Measurements from ENCODE around the gene NME3.

The NME3 gene

DNA sequence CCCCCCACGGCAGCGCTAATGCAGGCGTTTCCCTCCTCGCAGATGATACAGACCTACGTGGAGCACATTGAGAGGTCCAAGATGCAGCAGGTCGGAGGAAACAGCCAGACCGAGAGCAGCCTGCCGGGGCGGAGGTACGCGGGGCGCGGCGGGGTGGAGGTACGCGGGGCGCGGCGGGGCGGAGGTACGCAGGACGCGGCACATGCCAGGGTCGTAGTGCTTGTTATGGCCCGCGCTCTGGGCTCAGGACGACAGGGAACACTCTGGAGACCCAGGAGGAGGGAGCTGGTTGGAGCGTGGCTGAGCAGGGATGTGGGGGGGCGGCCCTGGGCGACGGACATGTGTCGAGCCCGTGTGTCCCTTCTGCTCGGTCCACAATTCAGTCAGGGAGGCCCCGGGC, 41.9 kb downstream of the NME3 start:
- Mint-ChIP-seq H3K27ac (no peak overlapping the region), H3K4me3 (no peak overlapping the region), H3K36me3 (ENCODE audit: low read depth) (peaks cover 24% of the 10 kb centered on the region), H3K9me3 (no peaks in the 10 kb centered on the region), H3K27me3 (ENCODE audit: low read depth) (no peaks in the 10 kb centered on the region), H3K4me1 (ENCODE audit: low read depth) (no peaks in the 10 kb centered on the region)

DNA sequence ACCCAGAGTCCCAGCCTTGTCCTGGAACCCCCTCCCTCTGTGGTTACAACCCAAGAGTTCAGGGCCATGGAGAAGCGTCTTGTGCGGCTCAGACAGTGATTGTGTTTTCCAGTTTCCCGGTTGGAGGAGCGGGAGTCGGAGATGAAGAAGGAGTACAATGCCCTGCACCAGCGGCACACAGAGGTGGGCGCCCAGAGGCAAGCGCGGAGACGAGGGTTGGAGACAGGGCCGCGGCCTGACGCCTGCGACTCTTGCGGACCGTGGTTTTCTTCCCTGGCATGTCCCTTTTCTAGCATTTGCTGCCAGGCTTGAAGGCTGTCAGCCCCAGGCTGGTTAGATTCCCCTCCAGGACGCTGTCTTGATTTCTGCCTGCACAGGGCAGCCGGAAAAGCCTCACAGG, 42.3 kb downstream of the NME3 start:
- Mint-ChIP-seq H3K36me3 (ENCODE audit: low read depth) (peaks cover 24% of the 10 kb centered on the region), H3K4me1 (ENCODE audit: low read depth) (no peaks in the 10 kb centered on the region), H3K27me3 (ENCODE audit: low read depth) (no peaks in the 10 kb centered on the region), H3K4me3 (no peak overlapping the region), H3K9me3 (no peaks in the 10 kb centered on the region), H3K27ac (no peak overlapping the region)

DNA sequence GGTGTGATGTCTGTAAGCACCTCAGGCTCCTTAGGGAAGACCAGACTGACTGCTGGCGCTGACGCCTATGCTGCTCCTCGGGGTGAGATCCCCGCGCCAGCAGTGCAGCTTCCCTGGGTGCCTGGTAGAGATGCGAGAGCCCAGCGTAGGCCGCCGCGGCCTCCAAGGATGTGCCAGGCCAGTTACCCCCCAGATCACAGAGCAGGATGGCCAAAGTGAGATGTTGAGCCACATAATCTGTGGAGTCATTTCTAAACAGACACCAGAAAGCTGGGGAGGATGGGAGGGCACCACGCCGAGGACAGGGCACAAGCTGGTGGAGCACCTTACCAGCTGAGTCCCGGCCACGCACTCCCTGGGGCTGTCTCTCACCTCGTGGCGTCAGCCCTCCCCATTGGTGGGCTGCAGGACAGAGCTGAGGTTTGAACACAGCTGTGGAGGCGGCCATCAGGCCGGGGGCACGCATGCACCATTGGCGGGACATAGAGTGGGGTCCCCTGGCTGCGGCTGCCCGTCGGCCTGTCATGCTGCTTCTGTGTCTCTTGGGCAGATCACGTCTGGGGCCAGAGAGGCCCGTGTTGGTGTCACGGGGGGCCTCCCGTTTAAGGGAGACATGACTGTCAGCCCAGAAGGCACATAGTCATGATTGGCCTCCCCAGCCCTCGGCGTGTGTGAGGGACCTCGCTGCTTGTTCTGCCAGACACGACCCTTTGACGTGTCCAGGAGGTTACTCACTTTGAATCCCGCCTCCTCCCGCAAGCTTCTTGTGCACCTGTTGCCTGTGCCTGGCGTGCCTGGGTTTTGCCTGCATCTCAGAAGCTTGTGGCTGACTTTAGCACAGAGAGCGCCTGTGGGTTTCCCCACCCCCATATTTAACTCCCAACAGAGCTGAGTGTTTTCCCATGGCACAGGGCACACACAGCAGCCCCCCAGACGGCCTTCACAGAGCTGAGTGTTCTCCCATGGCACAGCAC, 43.4 kb downstream of the NME3 start:
- Mint-ChIP-seq H3K36me3 (ENCODE audit: low read depth) (peaks cover 18% of the 10 kb centered on the region), H3K9me3 (no peaks in the 10 kb centered on the region), H3K27ac (no peak overlapping the region), H3K4me1 (ENCODE audit: low read depth) (peaks cover 7% of the 10 kb centered on the region), H3K4me3 (no peak overlapping the region), H3K27me3 (ENCODE audit: low read depth) (no peaks in the 10 kb centered on the region)

DNA sequence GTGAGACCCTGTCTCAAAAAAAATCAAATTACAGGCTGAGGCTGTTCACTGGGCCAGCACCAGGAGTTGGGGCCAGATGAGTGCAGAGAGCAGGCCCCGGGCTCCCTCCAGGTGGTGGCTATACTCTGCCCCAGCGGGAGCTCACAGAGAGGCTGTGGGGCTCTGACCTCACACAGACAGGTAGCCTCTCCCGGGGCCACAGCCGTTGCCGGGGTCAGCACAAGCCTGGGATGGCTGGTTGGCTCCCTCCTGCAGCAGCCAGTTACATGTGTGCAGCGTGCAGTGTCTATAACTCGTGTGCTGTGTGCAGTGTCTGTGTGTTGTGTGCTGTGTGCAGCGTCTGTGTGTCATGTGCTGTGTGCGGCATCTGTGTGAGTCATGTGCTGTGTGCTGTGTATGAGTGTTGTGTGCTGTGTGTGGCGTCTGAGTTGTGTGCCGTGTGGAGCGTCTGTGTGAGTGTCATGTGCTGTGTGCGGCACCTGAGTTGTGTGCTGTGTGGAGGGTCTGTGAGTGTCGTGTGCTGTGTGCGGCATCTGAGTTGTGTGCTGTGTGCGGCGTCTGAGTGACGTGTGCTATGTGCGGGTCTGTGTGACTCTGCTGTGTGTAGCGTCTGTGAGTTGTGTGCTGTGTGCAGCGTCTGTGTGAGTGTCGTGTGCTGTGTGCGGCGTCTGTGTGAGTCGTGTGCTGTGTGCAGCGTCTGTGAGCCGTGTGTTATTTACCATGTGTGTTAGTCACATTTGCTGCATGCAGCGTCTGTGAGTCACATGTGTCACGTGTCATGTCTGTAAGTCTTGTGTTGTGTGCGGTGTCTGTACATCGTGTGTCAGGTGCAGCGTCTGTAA, 44.5 kb downstream of the NME3 start:
- H3K27ac Mint-ChIP-seq: peak overlapping the region; percentile 1
- peaks cover 12% of the 10 kb centered on the region for H3K4me1 Mint-ChIP-seq (ENCODE audit: low read depth)
- H3K9me3 Mint-ChIP-seq: no peaks in the 10 kb centered on the region
- H3K36me3 Mint-ChIP-seq (ENCODE audit: low read depth): peaks cover 15% of the 10 kb centered on the region
- no peak overlapping the region for H3K4me3 Mint-ChIP-seq
- H3K27me3 Mint-ChIP-seq (ENCODE audit: low read depth): no peaks in the 10 kb centered on the region

DNA sequence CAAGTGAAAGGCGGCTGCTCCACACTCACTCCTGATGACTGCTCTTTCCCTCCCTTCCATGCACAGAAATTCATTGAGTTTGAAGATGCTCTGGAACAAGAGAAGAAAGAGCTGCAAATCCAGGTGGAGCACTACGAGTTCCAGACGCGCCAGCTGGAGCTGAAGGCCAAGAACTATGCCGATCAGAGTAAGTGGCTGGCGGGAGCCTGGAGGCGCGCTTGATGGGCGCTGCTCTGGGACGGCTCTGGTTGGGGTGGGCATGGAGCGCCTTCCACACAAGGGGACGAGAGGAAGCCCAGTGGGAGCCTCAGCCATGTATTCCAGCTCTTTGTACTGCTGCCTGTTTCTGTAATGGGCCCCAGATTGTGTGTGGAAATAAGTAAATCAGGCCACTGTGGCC, 46.9 kb downstream of the NME3 start:
- peaks cover 12% of the 10 kb centered on the region for H3K36me3 Mint-ChIP-seq (ENCODE audit: low read depth)
- no peak overlapping the region for H3K4me3 Mint-ChIP-seq
- no peaks in the 10 kb centered on the region for H3K27me3 Mint-ChIP-seq (ENCODE audit: low read depth)
- peaks cover 19% of the 10 kb centered on the region for H3K4me1 Mint-ChIP-seq (ENCODE audit: low read depth)
- no peaks in the 10 kb centered on the region for H3K9me3 Mint-ChIP-seq
- no peak overlapping the region for H3K27ac Mint-ChIP-seq

DNA sequence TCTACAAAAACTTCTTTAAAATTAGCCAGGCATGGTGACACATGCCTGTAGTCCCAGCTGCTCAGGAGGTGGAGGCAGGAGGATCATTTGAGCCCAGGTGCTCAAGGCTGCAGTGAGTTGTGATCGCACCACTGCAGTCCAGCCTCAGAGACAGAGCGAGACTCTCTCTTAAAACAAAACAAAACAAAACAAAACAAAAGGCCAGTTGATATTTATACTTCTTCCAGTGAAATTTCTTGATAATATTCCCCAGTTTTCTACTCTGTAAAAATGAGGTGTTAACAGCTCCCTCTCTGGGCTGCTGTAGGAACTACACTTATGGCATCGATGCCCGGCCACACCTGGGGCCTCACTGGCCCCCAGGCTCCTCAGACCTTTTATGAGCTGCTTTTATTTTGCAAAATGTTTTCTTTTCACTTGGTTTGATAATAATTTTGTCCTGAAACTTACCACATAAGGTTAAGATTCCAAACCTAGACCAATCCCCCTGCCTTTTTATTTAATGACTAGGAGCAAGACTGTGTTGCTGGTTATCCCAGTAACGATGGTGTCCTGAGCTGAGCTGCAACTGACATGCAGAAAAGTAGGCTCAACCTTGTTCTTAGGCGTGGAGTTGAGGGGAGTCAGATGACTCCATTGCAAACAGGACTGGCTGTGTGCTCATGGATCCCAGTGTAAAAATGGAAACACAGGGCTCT, 47.7 kb downstream of the NME3 start:
- H3K4me1 Mint-ChIP-seq (ENCODE audit: low read depth): peaks cover 20% of the 10 kb centered on the region
- H3K9me3 Mint-ChIP-seq: no peaks in the 10 kb centered on the region
- H3K36me3 Mint-ChIP-seq (ENCODE audit: low read depth): peaks cover 9% of the 10 kb centered on the region
- H3K4me3 Mint-ChIP-seq: peak overlapping the region; percentile 54
- H3K27ac Mint-ChIP-seq: peak overlapping the region; percentile 27
- H3K27me3 Mint-ChIP-seq (ENCODE audit: low read depth): no peaks in the 10 kb centered on the region

DNA sequence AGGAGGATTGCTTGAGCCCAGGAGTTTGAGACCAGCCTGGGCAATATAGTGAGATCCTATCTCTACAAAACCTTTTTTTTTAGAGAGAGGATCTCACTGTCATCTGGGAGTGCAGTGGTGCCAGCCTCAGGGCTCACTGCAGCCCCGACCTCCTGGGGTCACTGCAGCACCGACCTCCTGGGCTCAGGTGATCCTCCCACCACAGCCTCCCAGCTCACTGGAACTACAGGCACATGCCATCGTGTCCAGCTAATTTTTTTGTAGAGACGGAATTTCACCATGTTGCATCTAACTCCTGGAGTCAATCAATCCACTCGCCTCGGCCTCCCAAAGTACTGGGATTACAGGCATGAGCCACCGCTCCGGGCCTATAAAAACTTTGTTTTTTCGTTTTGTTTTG, 50.0 kb downstream of the NME3 start:
- peaks cover 20% of the 10 kb centered on the region for H3K4me1 Mint-ChIP-seq (ENCODE audit: low read depth)
- no peak overlapping the region for H3K4me3 Mint-ChIP-seq
- no peaks in the 10 kb centered on the region for H3K36me3 Mint-ChIP-seq (ENCODE audit: low read depth)
- no peaks in the 10 kb centered on the region for H3K27me3 Mint-ChIP-seq (ENCODE audit: low read depth)
- H3K27ac Mint-ChIP-seq: no peak overlapping the region
- H3K9me3 Mint-ChIP-seq: no peaks in the 10 kb centered on the region

All from T-helper 1 cell treated with Interleukin-12 subunit alpha and Interleukin-12 subunit beta and Interleukin-4 antibody, amounts not matched to agents 30 μg/mL and 1 μg/mL, for 36 hours (primary cell).